Measurements from ENCODE around the gene ATP2C2. TPM values are rescaled to one million over a fixed set of nuclear protein-coding genes. Genes with fewer than 3 reads are reported as not detected.

The ATP2C2 gene
- total RNA-seq, 1 donor from 2014 or later = not detected

GRCh38 chr16:84362471-84362941 is 5.8 kb upstream of the ATP2C2 start:
- peak; percentile 22 for DNase-seq (ENCODE audit: low read depth)

GRCh38 chr16:84366208-84366607 is 2.1 kb upstream of the ATP2C2 start:
- no peak for DNase-seq (ENCODE audit: low read depth)

- no peak for DNase-seq (ENCODE audit: low read depth)
These were observed 1.0 kb upstream of the ATP2C2 start for GRCh38 chr16:84367297-84367680.

GRCh38 chr16:84367750-84368307 is 509 bp upstream of the ATP2C2 start:
- no peak for DNase-seq (ENCODE audit: low read depth)

- DNase-seq (ENCODE audit: low read depth) = no peak
These were observed 767 bp downstream of the ATP2C2 start for GRCh38 chr16:84369105-84369504.

- DNase-seq (ENCODE audit: low read depth) = no peak
These were observed 1.7 kb downstream of the ATP2C2 start for GRCh38 chr16:84369938-84370627.

GRCh38 chr16:84370723-84371552 is 2.6 kb downstream of the ATP2C2 start:
- DNase-seq (ENCODE audit: low read depth) = no peak

GRCh38 chr16:84371553-84371865 is 3.2 kb downstream of the ATP2C2 start:
- no peak for DNase-seq (ENCODE audit: low read depth)

- DNase-seq (ENCODE audit: low read depth) = no peak
These were observed 5.7 kb downstream of the ATP2C2 start for GRCh38 chr16:84373907-84374489.

GRCh38 chr16:84378099-84378498 is 9.8 kb downstream of the ATP2C2 start:
- DNase-seq (ENCODE audit: low read depth) = no peak

- no peak for DNase-seq (ENCODE audit: low read depth)
These were observed 10.2 kb downstream of the ATP2C2 start for GRCh38 chr16:84378567-84378966.

- no peak for DNase-seq (ENCODE audit: low read depth)
These were observed 10.8 kb downstream of the ATP2C2 start for GRCh38 chr16:84379008-84379708.

GRCh38 chr16:84379709-84380362 is 11.5 kb downstream of the ATP2C2 start:
- no peak for DNase-seq (ENCODE audit: low read depth)

- DNase-seq (ENCODE audit: low read depth) = no peak
These were observed 12.1 kb downstream of the ATP2C2 start for GRCh38 chr16:84380405-84380804.

GRCh38 chr16:84382396-84382795 is 14.1 kb downstream of the ATP2C2 start:
- DNase-seq (ENCODE audit: low read depth) = no peak

GRCh38 chr16:84383106-84383505 is 14.8 kb downstream of the ATP2C2 start:
- DNase-seq (ENCODE audit: low read depth) = no peak

GRCh38 chr16:84386047-84386446 is 17.7 kb downstream of the ATP2C2 start:
- DNase-seq (ENCODE audit: low read depth) = no peak

GRCh38 chr16:84387021-84387420 is 18.7 kb downstream of the ATP2C2 start:
- no peak for DNase-seq (ENCODE audit: low read depth)

- DNase-seq (ENCODE audit: low read depth) = no peak
These were observed 21.9 kb downstream of the ATP2C2 start for GRCh38 chr16:84390131-84390785.

- DNase-seq (ENCODE audit: low read depth) = no peak
These were observed 23.1 kb downstream of the ATP2C2 start for GRCh38 chr16:84391151-84392030.

Data from renal cortical epithelial cell (primary cell).